Ishikawa (cell line): ENCODE data around the gene CASP10.

Experiments
- CEBPB ChIP-seq: IDR thresholded peaks from 2 replicates; pipeline ENCODE4 v1.6.1; 2012
- CREB1 ChIP-seq: IDR thresholded peaks from 2 replicates; pipeline ENCODE4 v1.6.1; 2012; ENCODE audit warnings: low read depth
- EGR1 ChIP-seq: IDR thresholded peaks from 2 replicates; pipeline ENCODE4 v1.6.1; 2012
- EP300 ChIP-seq: IDR thresholded peaks from 2 replicates; pipeline ENCODE4 v1.6.1; 2012; ENCODE audit warnings: borderline replicate concordance
- FOXM1 ChIP-seq: IDR thresholded peaks from 2 replicates; pipeline ENCODE4 v1.6.1; 2012; ENCODE audit warnings: low read depth, borderline replicate concordance
- MAX ChIP-seq: IDR thresholded peaks from 2 replicates; pipeline ENCODE4 v1.6.1; 2012
- NFIC ChIP-seq: IDR thresholded peaks from 2 replicates; pipeline ENCODE4 v1.6.1; 2012
- RAD21 ChIP-seq: IDR thresholded peaks from 2 replicates; pipeline ENCODE4 v1.6.1; 2012; ENCODE audit warnings: low read depth
- REST ChIP-seq: IDR thresholded peaks from 2 replicates; pipeline ENCODE4 v1.6.1; 2012; ENCODE audit warnings: low read depth, mild to moderate bottlenecking
- TAF1 ChIP-seq: IDR thresholded peaks from 2 replicates; pipeline ENCODE4 v1.6.1; 2012; ENCODE audit warnings: low read depth, mild to moderate bottlenecking
- TCF12 ChIP-seq: IDR thresholded peaks from 2 replicates; pipeline ENCODE4 v1.6.1; 2012; ENCODE audit warnings: low read depth
- TEAD4 ChIP-seq: IDR thresholded peaks from 2 replicates; pipeline ENCODE4 v1.6.1; 2012
- USF1 ChIP-seq: IDR thresholded peaks from 2 replicates; pipeline ENCODE4 v1.6.1; 2012
- YY1 ChIP-seq: IDR thresholded peaks from 2 replicates; pipeline ENCODE4 v1.6.1; 2012; ENCODE audit warnings: low read depth
- ZBTB7A ChIP-seq: IDR thresholded peaks from 2 replicates; pipeline ENCODE4 v1.6.1; 2012; ENCODE audit warnings: low read depth

Gene CASP10

GRCh38 chr2:201262718-201263117, 79.8 kb downstream of the CASP10 start:
- no peak for TF ChIP-seq MAX
- no peak for TF ChIP-seq USF1
- TF ChIP-seq NFIC, result no peak
- TF ChIP-seq FOXM1, result no peak
- TF ChIP-seq EP300, result no peak
- TF ChIP-seq TAF1, result no peak

GRCh38 chr2:201263779-201264178, 80.8 kb downstream of the CASP10 start:
- TF ChIP-seq CREB1 (no peak), REST (no peak), FOXM1 (no peak), ZBTB7A (no peak), USF1 (no peak), YY1 (no peak), TAF1 (no peak), EGR1 (no peak), TEAD4 (no peak), RAD21 (no peak), NFIC (no peak), TCF12 (no peak), EP300 (no peak)

GRCh38 chr2:201264472-201265173, 81.7 kb downstream of the CASP10 start:
- TF ChIP-seq TAF1 (no peak), YY1 (no peak), FOXM1 (no peak), EGR1 (no peak), MAX (no peak), EP300 (no peak)

- no peak for TF ChIP-seq YY1
- TF ChIP-seq FOXM1, result no peak
- TF ChIP-seq MAX, result no peak
- TF ChIP-seq CEBPB, result no peak
- no peak for TF ChIP-seq REST
- no peak for TF ChIP-seq USF1
- no peak for TF ChIP-seq EP300
- TF ChIP-seq TAF1, result no peak
- no peak for TF ChIP-seq ZBTB7A
- TF ChIP-seq RAD21, result no peak
- TF ChIP-seq TEAD4, result no peak
- no peak for TF ChIP-seq NFIC
- TF ChIP-seq CREB1, result no peak
- TF ChIP-seq EGR1, result no peak
- no peak for TF ChIP-seq TCF12
Measured at GRCh38 chr2:201266629-201267028, 83.7 kb downstream of the CASP10 start.

- TF ChIP-seq RAD21 (no peak), REST (no peak), TEAD4 (no peak), FOXM1 (no peak), TAF1 (no peak), NFIC (no peak), USF1 (no peak), EGR1 (no peak), TCF12 (no peak), ZBTB7A (no peak), YY1 (no peak), CREB1 (no peak), MAX (no peak)
Measured at GRCh38 chr2:201267278-201268030, 84.5 kb downstream of the CASP10 start.
